PC-9 (cell line): ENCODE measurements around the gene ANKRD44. TPM values are rescaled to one million over a fixed set of nuclear protein-coding genes. Genes with fewer than 3 reads are reported as not detected.
A peak's percentile ranks its signal among the peaks of the same experiment; 100 is the strongest.

Source experiments
- BruUV-seq: library from RNA; stranded (reverse); fragments of 400-500 nt; replicated peaks from 2 replicates; lab custom pipeline; 2021; lab: Mats Ljungman, UMichigan
- CTCF ChIA-PET: fragments of 300-600 bp; sonication (Branson Sonifier 250); formaldehyde crosslinking; loops from one replicate; lab custom pipeline; 2022; ENCODE audit warnings: antibody characterized with exemption; lab: Charles Lee
- POLR2A ChIA-PET: fragments of 300-600 bp; sonication (Branson Sonifier 250); formaldehyde crosslinking; loops from one replicate; lab custom pipeline; 2022; ENCODE audit warnings: antibody characterized with exemption; ENCODE audit not compliant: unreplicated experiment; lab: Charles Lee
- DNase-seq, 2 experiments: peaks; one replicate each; pipeline versions ENCODE4 v3.0.0 to v3.0.0-alpha.2; 2015 to 2022; ENCODE audit warnings: mixed read lengths in 1 of 2
- H2AFZ ChIP-seq: fragments of 200-600 bp; sonication (generic); 2 replicates; pipeline ENCODE4 v1.8.1; 2017; ENCODE audit warnings: antibody characterized with exemption
- H3F3A ChIP-seq: fragments of 200-600 bp; sonication (generic); 2 replicates; pipeline ENCODE4 v1.8.1; 2017; ENCODE audit warnings: antibody characterized with exemption, mild to moderate bottlenecking, low read depth; ENCODE audit not compliant: insufficient read depth
- H3K27ac ChIP-seq: fragments of 200-600 bp; sonication (generic); 2 replicates; pipeline ENCODE4 v1.6.1; 2016; ENCODE audit warnings: mixed run types
- H3K27me3 ChIP-seq: fragments of 200-600 bp; sonication (generic); 2 replicates; pipeline ENCODE4 v1.6.1; 2016; ENCODE audit warnings: low read depth, mixed run types; ENCODE audit not compliant: insufficient read depth
- H3K36me3 ChIP-seq: fragments of 200-600 bp; sonication (generic); 2 replicates; pipeline ENCODE4 v1.6.1; 2016; ENCODE audit warnings: low read depth, mixed run types
- H3K4me1 ChIP-seq: fragments of 200-600 bp; sonication (generic); replicated peaks from 2 replicates; pipeline ENCODE4 v1.6.1; 2016; ENCODE audit warnings: mixed run types; ENCODE audit not compliant: insufficient read depth
- H3K4me2 ChIP-seq: fragments of 200-600 bp; sonication (generic); 2 replicates; pipeline ENCODE4 v1.6.1; 2017; ENCODE audit warnings: mixed run types
- H3K4me3 ChIP-seq: fragments of 200-600 bp; sonication (generic); 2 replicates; pipeline ENCODE4 v1.6.1; 2016; ENCODE audit warnings: mixed run types
- H3K79me2 ChIP-seq: fragments of 200-600 bp; sonication (generic); 2 replicates; pipeline ENCODE4 v1.6.1; 2017; ENCODE audit warnings: low read depth, mixed run types
- H3K9me2 ChIP-seq: fragments of 200-600 bp; sonication (generic); 2 replicates; pipeline ENCODE4 v1.8.1; 2017; ENCODE audit warnings: mild to moderate bottlenecking; ENCODE audit not compliant: insufficient read depth
- H3K9me3 ChIP-seq: fragments of 200-600 bp; sonication (generic); 2 replicates; pipeline ENCODE4 v1.8.1; 2016; ENCODE audit warnings: low read depth; ENCODE audit not compliant: insufficient read depth
- H4K20me1 ChIP-seq: fragments of 200-600 bp; sonication (generic); 2 replicates; pipeline ENCODE4 v1.8.1; 2017; ENCODE audit not compliant: insufficient read depth
- EZH2 ChIP-seq: fragments of 200-600 bp; sonication (generic); IDR thresholded peaks from 2 replicates; pipeline ENCODE4 v1.8.0; 2017; ENCODE audit warnings: antibody characterized with exemption, low read depth
- intact Hi-C: fragments of 100-400 bp; cut with micrococcal nuclease; formaldehyde crosslinking; loops from one replicate; pipeline ENCODE4 v1.10.0; 2022; ENCODE audit not compliant: unreplicated experiment
- total RNA-seq: library from RNA; stranded (reverse); gene quantifications from 2 replicates; pipeline ENCODE4 v1.2.3, GENCODE V29; 2021
- TF ChIP-seq, protein P1 (sequence below): fragments of 200-600 bp; sonication (generic); conservative IDR thresholded peaks from 2 replicates; pipeline ENCODE4 v1.6.1; 2017; ENCODE audit warnings: mixed run types, antibody characterized with exemption, mild to moderate bottlenecking, moderate library complexity

The ANKRD44 gene
- total RNA-seq, 1 experiment from 2014 or later: 3.4 TPM

GRCh38 chr2:197113275-197113711 lies 197.3 kb downstream of the ANKRD44 start:
- no peaks in the 10 kb centered on the region for H3K9me3 ChIP-seq
- no peaks in the 10 kb centered on the region for H3K79me2 ChIP-seq
- H4K20me1 ChIP-seq: no peaks in the 10 kb centered on the region
- H3K9me2 ChIP-seq: no peaks in the 10 kb centered on the region
- no peaks in the 10 kb centered on the region for H3K27me3 ChIP-seq
- TF ChIP-seq EZH2: no peak
- TF ChIP-seq, protein P1, sequence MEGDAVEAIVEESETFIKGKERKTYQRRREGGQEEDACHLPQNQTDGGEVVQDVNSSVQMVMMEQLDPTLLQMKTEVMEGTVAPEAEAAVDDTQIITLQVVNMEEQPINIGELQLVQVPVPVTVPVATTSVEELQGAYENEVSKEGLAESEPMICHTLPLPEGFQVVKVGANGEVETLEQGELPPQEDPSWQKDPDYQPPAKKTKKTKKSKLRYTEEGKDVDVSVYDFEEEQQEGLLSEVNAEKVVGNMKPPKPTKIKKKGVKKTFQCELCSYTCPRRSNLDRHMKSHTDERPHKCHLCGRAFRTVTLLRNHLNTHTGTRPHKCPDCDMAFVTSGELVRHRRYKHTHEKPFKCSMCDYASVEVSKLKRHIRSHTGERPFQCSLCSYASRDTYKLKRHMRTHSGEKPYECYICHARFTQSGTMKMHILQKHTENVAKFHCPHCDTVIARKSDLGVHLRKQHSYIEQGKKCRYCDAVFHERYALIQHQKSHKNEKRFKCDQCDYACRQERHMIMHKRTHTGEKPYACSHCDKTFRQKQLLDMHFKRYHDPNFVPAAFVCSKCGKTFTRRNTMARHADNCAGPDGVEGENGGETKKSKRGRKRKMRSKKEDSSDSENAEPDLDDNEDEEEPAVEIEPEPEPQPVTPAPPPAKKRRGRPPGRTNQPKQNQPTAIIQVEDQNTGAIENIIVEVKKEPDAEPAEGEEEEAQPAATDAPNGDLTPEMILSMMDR: peak; percentile 73
- no peaks in the 10 kb centered on the region; the same call in 1 of the 2 replicates for H3K4me1 ChIP-seq
- H3K4me3 ChIP-seq: no peak overlapping the region
- no peak overlapping the region for H3K27ac ChIP-seq
- H3K36me3 ChIP-seq: no peaks in the 10 kb centered on the region
- no peaks in the 10 kb centered on the region; the same call in 1 of the 2 replicates for H3F3A ChIP-seq
- H3K4me2 ChIP-seq: no peak overlapping the region
- H2AFZ ChIP-seq: no peak overlapping the region
- ChIA-PET CTCF (interaction anchor here (0.5 to 1.4 kb wide), 5 partner anchors 117 to 1441 kb away, joined by 3 to 18 read pairs (median 4); no protein-coding TSS in a partner anchor), POLR2A (no interaction called here)
- no peak for DNase-seq
- intact Hi-C loops: loop anchor here (1.0 to 10.0 kb wide), 4 partner anchors 82 to 664 kb away; no protein-coding TSS in a partner anchor
- no TSS peak for BruUV-seq

- no peaks in the 10 kb centered on the region for H4K20me1 ChIP-seq
- no peaks in the 10 kb centered on the region for H3K27me3 ChIP-seq
- CTCF ChIA-PET: no interaction called here
- intact Hi-C loops: no loop called here
- H3K79me2 ChIP-seq: no peaks in the 10 kb centered on the region
- no peaks in the 10 kb centered on the region for H3K9me3 ChIP-seq
- peaks cover 16% of the 10 kb centered on the region for H3K4me1 ChIP-seq
- no peaks in the 10 kb centered on the region for H3K9me2 ChIP-seq
- POLR2A ChIA-PET: no interaction called here
- no peak overlapping the region for H2AFZ ChIP-seq
- TF ChIP-seq EZH2: no peak
- TF ChIP-seq, protein P1: no peak
- H3F3A ChIP-seq: no peaks in the 10 kb centered on the region; the same call in 1 of the 2 replicates
- BruUV-seq: no TSS peak
- no peaks in the 10 kb centered on the region for H3K36me3 ChIP-seq
- no peak overlapping the region for H3K27ac ChIP-seq
- no peak overlapping the region for H3K4me3 ChIP-seq
- H3K4me2 ChIP-seq: no peak overlapping the region
- DNase-seq: no peak
These were observed 201.3 kb downstream of the ANKRD44 start for GRCh38 chr2:197109326-197109725.

DNA sequence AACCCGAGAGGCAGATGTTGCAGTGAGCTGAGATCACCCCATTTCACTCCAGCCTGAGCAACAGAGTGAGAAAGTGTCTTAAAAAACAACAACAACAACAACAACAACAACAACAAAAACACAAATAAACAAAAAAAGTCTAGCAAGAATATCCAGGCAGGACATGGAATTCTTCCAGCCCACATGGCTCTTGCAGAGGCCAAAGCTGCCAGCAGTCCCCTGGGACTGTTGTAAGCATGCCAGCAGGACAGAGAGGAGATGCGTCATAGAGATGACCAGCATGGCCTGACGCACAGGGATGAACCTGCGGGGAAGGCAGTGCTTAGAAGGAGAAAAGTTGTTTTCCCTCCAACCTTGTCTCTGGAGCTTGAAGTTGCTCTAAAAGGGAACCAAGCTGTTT lies 201.8 kb downstream of the ANKRD44 start:
- Histone ChIP-seq H4K20me1 (no peaks in the 10 kb centered on the region), H3K4me1 (peaks cover 16% of the 10 kb centered on the region), H3K4me2 (no peak overlapping the region), H3K4me3 (no peak overlapping the region), H2AFZ (no peak overlapping the region), H3K27ac (no peak overlapping the region), H3K9me3 (no peaks in the 10 kb centered on the region), H3K27me3 (no peaks in the 10 kb centered on the region), H3K9me2 (no peaks in the 10 kb centered on the region), H3K36me3 (no peaks in the 10 kb centered on the region), H3F3A (no peaks in the 10 kb centered on the region; the same call in 1 of the 2 replicates), H3K79me2 (no peaks in the 10 kb centered on the region)
- ChIA-PET POLR2A (no interaction called here), CTCF (no interaction called here)
- intact Hi-C loops: no loop called here
- BruUV-seq: no TSS peak
- no peak for DNase-seq
- TF ChIP-seq, protein P1: no peak
- no peak for TF ChIP-seq EZH2
